T-helper 22 cell (primary cell): ENCODE measurements around the gene PWWP3B.
"Not testable (repeated sequence)": the region's sequence is repeated elsewhere in the genome, so short reads cannot be mapped to it uniquely, and the experiment has no call there.

Experiments used
- DNase-seq: peaks from one replicate; pipeline ENCODE4 v3.0.0-alpha.2; 2020; ENCODE audit warnings: low read depth

Gene PWWP3B

DNA sequence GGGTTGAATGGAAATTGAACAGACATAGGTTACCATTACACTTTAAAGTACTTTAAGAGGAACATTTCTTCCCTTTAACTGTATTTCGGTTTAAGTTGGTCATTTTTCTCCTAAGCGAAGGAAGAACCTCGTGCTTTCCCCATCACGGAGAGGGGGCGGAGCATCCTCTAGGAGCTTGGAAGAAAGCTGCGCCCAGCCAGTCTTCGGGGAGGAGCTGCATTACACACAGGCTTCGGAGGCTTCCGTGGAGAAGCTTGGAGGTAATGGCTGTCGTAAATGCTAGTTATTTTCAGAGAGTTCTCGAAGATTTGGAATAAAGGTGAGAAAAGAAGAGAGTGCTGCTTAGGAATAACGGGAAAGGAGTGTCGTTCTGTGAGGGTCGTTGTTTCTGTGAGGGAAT, at the start of gene PWWP3B:
PWWP3B (plus strand) TSS at position 199 of the 400 bp plus-strand sequence. CDS start 37,128 bp downstream, outside the sequence.
- DNase-seq = no peak

DNA sequence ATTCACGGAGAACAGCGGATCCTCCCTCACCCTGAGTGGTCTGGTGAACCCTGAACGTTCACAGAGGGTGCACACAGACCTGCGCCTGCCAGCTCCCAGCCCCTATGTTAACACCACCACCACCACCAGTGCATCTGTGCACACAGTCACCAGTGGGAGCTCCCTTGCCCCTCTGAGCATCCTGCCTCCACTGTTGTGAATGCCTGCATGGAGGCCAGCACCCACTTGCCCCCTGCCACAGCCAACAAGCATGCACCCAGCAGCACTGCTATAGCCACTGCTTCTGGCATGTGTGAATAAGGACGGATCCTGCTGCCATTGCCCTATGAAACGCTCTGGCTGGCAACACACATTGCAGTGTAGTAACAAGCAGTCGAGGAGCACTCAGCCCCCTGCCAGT, 29.1 kb upstream of the PWWP3B start:
- no peak for DNase-seq

DNA sequence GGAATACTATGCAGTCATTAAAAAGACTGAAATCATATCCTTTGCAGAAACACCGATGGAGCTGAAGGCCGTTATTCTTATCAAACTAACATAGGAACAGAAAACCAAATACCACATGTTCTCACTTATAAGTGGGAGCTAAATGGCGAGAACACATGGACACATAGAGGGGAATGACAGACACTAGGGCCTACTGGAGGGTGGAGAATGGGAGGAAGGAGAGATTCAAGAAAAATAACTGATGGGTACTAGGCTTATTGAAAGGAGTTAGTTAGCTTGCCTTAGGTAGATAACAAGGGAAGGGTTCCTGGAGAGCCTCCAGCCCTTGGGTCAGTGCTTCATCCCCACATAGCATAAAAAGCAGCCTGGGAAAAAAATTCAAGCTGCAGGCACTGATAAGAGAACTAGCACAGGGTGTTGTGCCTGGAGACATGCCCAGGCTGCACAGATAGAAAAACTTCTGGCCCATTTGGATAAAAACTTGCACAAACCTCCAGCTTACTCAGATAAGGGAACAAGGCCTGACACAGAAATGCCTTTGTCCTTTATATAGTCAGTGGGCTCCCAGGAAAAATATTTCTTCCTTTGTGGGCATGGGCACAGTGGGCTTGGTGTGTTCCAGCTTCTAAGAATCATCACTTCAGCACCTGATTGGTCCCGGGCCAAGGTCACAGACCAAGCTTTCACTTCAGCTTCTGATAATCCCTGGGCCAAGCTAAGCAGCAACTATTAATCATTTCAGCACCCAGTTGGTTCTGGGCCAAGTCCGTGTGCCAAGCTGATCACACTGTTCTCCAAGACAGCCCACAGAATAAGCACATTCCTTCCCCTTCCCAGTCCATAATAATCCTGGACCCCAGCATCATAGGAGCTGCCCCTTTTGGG, 23.1 kb upstream of the PWWP3B start:
- no peak for DNase-seq

DNA sequence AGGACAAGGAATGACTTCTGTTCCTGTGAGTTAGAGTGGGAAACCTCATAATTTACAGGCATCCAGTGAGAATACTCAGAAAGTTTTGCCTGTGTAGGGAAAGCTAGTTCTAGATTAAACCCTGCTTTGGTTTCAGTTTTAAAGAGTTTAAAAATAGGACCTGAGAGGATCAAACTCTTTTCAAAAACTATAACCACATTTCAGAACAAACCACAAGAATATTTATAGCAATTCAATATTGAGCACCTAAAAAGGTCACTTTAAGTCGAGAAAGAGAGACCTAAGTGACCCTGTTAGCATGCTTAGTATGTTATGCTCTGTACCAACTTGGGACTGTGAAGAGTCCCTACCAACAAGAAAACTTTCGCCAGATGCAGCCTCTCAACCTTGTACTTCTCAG, 17.4 kb upstream of the PWWP3B start:
- no peak for DNase-seq

DNA sequence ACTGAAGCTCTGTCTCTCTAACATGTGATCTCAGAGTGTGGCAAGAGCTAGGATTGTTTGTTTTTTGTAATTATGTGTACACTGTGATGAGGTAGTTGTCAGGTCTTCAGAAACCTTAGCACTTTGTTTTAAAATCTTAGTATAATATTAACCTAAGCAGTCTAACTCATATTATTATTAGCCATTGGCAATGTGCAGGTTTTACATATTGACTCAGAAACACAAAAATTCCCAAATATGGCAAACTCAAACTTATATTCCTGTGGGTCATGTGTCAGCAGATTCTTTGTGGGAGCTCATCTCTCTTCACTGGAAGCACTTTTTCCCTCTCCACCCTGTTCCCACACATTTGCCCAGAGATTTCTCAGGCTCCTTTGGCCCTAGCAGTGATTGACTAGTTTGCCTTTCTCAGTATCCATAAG, 8.2 kb upstream of the PWWP3B start:
- no peak for DNase-seq

DNA sequence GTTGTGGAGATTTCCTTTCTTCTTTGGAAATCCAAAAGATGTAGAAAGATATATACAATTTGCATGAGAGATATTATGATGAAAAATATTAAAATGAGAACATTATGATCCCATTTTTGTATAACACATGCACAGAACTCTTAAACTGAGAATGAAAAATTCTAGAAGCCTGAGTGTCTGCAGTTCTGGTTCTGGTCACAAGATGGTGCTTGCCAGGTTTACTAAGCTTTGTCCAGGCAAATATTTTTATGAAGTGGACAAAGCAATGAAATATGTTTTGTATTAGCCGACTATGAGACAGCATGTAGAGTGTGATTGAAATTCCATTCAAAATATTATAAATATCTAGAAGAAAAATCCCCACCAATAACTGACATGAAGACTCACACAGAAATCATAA, 2.2 kb downstream of the PWWP3B start:
- no peak for DNase-seq

DNA sequence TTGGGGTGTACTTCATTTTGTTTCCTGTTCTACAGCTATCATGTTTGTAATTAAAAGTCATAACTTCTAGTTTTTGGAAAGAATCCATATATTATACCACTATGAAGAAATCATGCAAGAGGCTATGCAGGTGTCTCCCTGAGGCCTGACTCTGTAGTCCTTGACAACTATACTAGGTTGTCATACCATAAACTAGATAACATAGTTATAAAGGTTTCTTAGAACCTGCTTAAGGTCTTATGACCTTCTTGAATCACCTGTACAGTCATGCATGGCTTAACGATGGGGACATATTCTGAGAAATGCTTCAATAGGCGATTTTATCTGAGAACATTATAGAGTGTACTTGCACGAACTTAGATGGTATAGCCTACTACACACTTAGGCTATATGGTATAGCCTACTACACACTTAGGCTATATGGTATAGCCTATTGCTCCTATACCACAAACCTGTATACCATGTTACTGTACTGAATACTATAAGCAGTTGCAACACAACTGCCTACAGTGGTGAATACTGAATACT, 3.3 kb downstream of the PWWP3B start:
- DNase-seq = no peak

DNA sequence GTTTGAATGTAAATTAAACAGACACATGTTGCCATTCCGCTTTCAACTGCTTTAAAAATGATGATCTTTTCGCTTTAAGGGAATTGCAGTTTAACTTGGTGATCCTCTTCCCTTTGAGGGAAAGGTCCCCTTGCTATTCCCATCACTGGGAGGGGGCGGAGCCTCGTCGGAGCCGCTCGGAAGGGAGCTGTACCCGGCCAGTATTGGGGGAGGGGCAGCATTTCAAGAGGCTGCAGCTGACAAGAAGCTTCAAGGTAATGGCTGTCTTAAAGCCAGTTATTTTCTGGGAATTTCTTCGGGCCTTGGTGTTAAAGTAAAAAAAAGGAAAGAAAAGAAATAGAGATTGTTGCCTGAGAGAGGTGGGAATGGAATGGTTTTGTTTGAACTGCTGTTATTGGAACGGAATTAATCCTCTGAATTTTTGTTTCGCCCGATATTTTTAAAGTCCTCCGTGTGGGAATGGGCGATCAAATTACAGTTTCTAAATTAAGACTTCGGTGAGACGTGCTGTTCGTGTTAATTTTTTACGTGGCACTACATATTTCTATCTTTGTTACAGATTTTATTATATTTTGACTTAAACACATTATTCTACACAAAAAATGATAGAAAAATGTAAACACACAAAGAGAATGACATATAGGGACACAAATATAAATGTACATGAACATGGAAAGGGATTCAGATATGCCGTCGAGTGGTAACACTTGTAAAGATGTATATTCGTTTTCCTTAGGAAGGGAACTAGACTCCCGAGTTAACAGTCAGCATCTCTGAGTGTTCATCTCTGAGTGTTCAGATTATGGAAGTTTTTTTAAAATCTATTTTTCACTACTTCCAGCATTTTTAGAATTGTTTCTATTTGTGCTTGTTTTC, 9.2 kb downstream of the PWWP3B start:
- DNase-seq = no peak

DNA sequence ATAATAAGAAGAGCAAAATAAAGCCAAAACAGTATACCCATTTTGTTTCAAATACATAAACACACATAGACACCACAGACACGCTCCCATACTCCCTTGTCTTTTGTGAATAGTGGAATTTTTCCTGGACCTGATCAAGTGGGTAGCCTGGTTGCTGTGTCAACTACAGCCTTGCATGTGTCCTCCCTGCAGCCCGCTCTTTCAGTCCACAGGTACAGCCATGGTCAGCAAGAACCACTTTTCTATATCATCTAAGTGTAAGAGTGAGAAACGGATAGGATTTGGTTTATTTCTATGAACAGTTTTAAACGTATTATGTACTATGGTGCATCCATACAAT, 9.8 kb downstream of the PWWP3B start:
- no peak for DNase-seq

DNA sequence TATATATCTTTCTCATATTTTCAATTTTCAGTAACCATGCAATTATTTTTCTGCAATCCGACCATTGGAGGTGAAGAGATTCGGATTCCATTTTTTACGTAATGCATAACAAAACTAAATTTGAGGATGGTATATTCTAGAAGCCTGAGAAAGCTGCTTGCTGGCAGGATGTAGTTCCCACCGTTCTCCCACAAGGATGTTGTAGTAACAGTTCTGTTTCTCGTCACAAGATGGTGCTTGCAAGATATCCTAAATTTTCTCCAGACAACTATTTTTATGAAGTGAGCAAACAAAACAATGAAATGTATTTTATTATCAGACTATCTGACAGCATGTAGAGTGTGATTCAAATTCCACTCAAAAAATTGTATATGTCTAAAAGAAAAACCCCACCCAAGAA, 10.7 kb downstream of the PWWP3B start:
- DNase-seq = no peak

DNA sequence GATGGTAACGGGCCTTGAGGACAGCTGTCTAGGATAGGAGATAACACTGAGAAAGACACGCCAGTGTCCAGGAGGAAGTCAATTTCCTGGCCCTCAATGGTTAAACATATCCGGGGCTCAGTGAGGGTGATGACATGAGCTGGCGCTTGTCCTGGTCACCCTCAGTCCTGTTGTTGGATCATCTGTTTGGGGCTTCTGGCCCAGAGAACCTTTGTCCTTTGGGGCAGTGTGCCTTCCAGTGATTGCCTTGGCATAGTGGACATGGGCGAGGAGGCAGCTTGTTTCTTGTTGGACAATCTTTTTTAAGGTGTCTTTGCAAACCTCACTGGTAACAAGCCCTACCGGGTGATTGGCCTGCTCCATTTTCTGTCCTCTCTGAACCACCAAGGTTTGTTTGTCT, 15.6 kb downstream of the PWWP3B start:
- DNase-seq = not testable (repeated sequence)

DNA sequence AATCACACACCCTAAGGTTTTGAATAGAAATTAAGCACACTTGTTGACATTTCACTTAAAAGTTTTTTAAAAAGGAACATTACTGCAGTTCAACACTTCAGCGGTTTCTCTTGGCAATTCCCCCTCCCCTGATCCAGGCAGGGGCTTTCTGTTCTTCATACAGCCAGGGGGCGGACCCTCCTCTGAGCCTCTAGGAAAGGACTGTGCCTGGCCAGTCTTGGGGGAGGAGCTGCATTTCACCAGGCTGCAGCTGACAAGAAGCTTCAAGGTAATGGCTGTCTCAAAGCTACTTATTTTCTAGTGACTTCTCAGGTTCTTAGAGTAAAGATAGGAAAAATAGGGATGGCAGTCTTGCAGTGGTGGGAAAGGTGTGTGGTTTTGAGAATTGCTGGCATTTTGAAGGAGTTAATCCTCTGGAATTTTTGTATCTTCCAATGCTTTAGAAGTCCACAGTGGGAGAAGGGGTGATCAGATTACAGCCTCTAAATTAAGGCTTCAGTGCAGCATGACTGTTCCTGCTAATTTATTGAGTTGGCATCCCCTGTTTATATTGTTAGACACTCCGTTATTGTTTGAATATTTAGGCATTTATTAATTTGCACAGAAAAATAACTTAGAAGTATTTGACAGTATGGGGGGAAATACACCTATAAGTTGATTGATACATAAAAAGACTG, 33.5 kb downstream of the PWWP3B start:
- DNase-seq = no peak

DNA sequence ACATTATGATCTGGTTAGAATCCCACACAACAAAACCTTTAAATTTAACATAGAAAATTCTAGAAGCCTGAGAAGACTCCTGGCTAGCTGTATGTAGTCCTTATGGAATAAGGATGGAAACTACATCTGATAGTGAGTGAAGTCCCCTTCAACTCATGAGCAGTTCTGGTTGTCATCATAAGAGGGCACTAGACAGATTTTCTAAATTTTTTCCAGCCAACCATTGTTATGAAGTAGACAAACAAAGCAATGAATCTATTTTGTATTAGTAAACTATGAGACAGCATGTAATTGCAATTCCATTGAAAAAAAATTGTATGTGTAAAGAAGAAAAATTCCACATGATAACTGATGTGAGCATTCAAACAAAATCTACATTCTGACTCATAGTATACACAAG, 35.2 kb downstream of the PWWP3B start:
- DNase-seq = no peak

DNA sequence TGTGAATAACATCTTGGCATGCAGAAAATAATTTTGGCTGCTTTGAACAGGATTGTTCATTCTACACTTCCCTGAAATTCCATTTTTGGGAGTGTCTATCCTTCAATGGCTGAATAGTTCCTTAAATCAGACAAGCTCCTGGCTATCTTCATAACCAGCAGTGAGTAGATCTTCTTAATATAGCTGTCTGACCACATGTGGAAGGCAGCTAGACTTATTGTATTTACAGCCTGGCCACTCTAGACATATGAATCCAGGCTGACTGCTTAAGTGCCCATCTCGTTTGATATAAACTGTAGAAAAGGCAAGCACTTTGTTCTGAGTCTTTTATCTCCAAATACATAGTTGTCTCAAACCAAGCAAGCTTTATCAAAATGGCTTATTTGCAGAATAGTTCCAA, 40.0 kb downstream of the PWWP3B start:
- no peak for DNase-seq
